PFSK-1 (cell line): ENCODE results near the gene OSER1.
A peak's percentile ranks its signal among the peaks of the same experiment; 100 is the strongest.

ENCODE experiments used
- FOXP2 ChIP-seq: optimal IDR thresholded peaks from 2 replicates; pipeline ENCODE3; 2011; ENCODE audit warnings: borderline replicate concordance, control low read depth, inconsistent platforms; ENCODE audit not compliant: insufficient read depth; ENCODE audit errors: extremely low read length, extremely low read depth
- POLR2AphosphoS5 ChIP-seq: IDR thresholded peaks from 2 replicates; pipeline ENCODE4 v1.6.1; 2012; ENCODE audit warnings: low read depth, mild to moderate bottlenecking, control low read depth, low read length, moderate library complexity
- SIN3A ChIP-seq: IDR thresholded peaks from 2 replicates; pipeline ENCODE4 v1.6.1; 2012; ENCODE audit warnings: mild to moderate bottlenecking, low read length, moderate library complexity, borderline replicate concordance; ENCODE audit not compliant: insufficient read depth
- TAF1 ChIP-seq: IDR thresholded peaks from 2 replicates; pipeline ENCODE4 v1.6.1; 2012; ENCODE audit warnings: low read length, control low read depth, borderline replicate concordance; ENCODE audit not compliant: insufficient read depth
- TF ChIP-seq, protein P1 (sequence below), 2 experiments: IDR thresholded peaks; 2 replicates each; pipeline versions ENCODE4 v1.6.1 to v1.8.0; 2011 to 2012; ENCODE audit warnings: low read depth in 2 of 2, low read length in 2 of 2, control low read depth in 1 of 2, inconsistent platforms in 1 of 2, mild to moderate bottlenecking in 1 of 2, moderate library complexity in 1 of 2; ENCODE audit not compliant: insufficient read depth in 1 of 2

The OSER1 gene

DNA sequence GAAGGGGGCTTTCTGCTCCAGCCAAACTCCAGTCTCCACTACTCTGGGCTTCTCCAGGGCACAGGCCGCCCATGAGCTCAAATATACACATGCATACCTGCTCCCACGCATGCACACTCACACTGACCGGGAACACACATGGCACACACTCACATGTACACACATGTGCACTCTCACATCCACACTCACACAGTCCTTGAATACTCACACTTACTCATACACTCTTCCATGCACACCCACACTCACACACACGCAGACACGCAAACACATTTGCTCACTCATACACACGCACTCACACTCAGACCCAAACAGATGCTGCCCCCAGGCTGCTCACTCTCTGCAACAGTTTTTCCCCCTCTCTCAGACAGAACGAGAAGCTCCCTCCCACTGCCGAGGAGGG is 43.5 kb upstream of the OSER1 start:
- TF ChIP-seq SIN3A, result no peak
- TF ChIP-seq FOXP2, result no peak
- TF ChIP-seq POLR2AphosphoS5, result no peak
- TF ChIP-seq TAF1, result no peak

DNA sequence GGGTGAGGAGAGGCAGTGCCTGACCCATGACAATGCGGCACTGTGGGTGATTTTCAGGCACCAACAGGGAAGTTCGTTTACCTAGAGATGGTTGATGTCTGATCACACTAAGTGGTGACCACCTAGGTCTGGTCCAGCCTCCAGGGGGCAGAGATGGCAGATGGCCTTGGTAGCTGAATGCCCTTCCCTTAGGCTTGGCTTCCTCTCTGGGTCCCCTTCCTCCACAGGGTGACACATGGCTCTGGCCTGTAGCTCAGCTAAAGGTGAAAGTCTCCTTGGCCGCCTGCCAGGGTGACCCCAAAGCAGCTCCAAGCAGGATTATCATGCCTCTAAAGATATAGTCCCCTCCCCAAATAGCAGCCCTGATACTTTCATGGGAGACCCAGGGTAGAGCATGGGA is 43.0 kb upstream of the OSER1 start:
- TF ChIP-seq, protein P1, sequence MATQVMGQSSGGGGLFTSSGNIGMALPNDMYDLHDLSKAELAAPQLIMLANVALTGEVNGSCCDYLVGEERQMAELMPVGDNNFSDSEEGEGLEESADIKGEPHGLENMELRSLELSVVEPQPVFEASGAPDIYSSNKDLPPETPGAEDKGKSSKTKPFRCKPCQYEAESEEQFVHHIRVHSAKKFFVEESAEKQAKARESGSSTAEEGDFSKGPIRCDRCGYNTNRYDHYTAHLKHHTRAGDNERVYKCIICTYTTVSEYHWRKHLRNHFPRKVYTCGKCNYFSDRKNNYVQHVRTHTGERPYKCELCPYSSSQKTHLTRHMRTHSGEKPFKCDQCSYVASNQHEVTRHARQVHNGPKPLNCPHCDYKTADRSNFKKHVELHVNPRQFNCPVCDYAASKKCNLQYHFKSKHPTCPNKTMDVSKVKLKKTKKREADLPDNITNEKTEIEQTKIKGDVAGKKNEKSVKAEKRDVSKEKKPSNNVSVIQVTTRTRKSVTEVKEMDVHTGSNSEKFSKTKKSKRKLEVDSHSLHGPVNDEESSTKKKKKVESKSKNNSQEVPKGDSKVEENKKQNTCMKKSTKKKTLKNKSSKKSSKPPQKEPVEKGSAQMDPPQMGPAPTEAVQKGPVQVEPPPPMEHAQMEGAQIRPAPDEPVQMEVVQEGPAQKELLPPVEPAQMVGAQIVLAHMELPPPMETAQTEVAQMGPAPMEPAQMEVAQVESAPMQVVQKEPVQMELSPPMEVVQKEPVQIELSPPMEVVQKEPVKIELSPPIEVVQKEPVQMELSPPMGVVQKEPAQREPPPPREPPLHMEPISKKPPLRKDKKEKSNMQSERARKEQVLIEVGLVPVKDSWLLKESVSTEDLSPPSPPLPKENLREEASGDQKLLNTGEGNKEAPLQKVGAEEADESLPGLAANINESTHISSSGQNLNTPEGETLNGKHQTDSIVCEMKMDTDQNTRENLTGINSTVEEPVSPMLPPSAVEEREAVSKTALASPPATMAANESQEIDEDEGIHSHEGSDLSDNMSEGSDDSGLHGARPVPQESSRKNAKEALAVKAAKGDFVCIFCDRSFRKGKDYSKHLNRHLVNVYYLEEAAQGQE (IDR thresholded peaks at IDR 0.05; ENCODE audit: insufficient read depth in 1 of 2, low read depth in 2 of 2, low read length in 2 of 2), result no peak
- no peak for TF ChIP-seq FOXP2
- TF ChIP-seq TAF1, result no peak
- no peak for TF ChIP-seq POLR2AphosphoS5
- no peak for TF ChIP-seq SIN3A

DNA sequence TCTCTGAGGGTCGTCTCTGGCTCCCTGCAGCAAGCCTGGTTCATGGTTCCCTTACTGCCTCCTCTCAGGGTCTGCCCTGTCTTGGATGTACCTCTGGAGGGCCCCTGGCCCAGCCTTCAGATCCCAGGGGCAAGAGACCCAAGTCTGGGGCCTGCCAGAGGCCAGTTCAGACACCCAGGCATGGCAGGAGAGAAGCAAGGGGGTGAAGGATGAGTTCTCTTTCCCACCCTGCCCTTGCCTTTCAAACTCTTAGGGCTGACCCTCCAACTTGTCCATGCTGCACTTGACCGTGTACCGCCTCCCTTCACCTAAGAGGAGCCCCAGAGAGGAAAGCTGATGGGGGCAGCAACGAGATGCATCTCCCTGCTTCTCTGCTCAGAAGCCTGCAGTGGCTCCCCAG is 40.7 kb upstream of the OSER1 start:
- TF ChIP-seq FOXP2, result no peak
- TF ChIP-seq POLR2AphosphoS5, result no peak
- TF ChIP-seq, protein P1 (IDR thresholded peaks at IDR 0.05; ENCODE audit: insufficient read depth in 1 of 2, low read depth in 2 of 2, low read length in 2 of 2), result no peak
- TF ChIP-seq TAF1, result no peak
- TF ChIP-seq SIN3A, result no peak

DNA sequence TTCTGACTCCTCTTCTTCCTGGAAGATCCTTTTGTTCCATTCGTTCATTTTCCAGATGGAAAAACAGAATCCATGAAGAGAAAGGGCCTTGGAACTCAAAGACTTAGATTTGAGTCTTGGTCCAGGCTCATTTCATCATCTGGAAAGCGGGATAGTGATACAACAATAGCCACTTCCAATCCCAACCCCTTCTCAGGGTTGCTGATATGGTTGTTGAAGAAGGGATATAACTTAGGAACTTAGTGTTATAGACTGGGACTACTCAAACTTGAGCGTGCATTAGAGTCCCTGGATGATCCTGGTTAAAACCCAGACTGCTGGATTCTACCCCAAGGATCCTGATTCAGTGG is 37.8 kb upstream of the OSER1 start:
- TF ChIP-seq, protein P1 (IDR thresholded peaks at IDR 0.05; ENCODE audit: insufficient read depth in 1 of 2, low read depth in 2 of 2, low read length in 2 of 2), result no peak
- TF ChIP-seq TAF1 (no peak), SIN3A (no peak), POLR2AphosphoS5 (no peak), FOXP2 (no peak)

DNA sequence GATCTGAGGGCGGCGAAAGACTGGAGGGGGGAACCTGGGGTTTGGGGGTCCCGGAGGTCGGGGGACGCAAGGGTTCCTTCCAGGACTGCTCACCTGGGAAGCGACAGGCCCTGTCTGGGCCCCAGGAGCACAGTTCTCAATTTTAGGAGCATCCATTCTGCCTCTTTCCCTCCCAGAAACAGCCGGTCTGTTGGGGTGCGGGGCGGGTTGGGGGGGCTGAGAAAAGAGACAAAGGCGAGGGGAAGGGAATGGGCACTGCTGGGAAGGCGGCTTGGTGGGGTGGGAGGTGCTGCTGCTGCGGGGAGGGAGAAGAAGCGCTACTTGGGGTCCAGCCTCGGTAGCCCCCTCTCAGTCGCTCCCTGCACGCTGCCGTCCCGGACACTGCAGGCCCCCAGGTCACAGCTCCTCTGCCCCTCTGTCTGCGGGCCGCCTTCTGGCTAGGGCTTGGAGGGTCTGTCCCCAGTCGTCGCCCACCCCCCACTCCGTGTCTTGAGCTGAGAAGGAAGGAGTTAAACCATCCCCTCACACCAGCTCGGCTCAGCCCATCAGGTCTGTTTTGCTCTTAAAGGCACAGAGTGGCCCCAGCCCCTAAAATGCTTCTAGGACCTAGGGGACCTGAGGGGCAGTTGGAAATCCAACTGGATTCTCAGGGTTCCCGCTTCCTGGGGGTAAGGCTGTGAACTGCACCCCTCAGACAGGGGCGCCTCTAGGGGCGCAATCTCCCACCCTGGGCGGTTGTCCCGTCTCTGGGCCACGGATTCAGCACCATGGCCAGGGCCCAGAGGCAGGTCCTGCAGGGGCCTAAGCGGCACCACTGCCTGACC is 37.2 kb upstream of the OSER1 start:
- TF ChIP-seq, protein P1 (IDR thresholded peaks at IDR 0.05; ENCODE audit: insufficient read depth in 1 of 2, low read depth in 2 of 2, low read length in 2 of 2), result peak; percentile 94 to 98
- TF ChIP-seq FOXP2, result no peak
